Stimulated activated effector memory CD8-positive, alpha-beta T cell treated with anti-CD3 and anti-CD28 coated beads, Interleukin-12 subunit alpha, Interleukin-12 subunit beta, amount 100 ng/mL, for 72 hours (primary cell): ENCODE measurements around the gene FAM110D.

Experiments used
- ATAC-seq: fragments of 150-1000 bp; cut with Tn5 transposase; 2 replicates; pipeline ENCODE4 v1.10.0; 2021
- DNase-seq, 2 donors: peaks; one replicate each; pipeline ENCODE4 v3.0.0; 2021 to 2022; ENCODE audit warnings: low spot score in 2 of 2
- H3K27ac Mint-ChIP-seq: one replicate; pipeline ENCODE4 v1.8.0; 2022; ENCODE audit warnings: mild to moderate bottlenecking, mixed read lengths
- H3K36me3 Mint-ChIP-seq: one replicate; pipeline ENCODE4 v1.8.0; 2022; ENCODE audit warnings: mild to moderate bottlenecking, mixed read lengths
- H3K4me1 Mint-ChIP-seq: one replicate; pipeline ENCODE4 v1.8.0; 2022; ENCODE audit warnings: mixed read lengths
- H3K4me3 Mint-ChIP-seq: one replicate; pipeline ENCODE4 v1.8.0; 2022; ENCODE audit warnings: mild to moderate bottlenecking, mixed read lengths
- H3K9me3 Mint-ChIP-seq: one replicate; pipeline ENCODE4 v1.8.0; 2022; ENCODE audit warnings: mixed read lengths

Gene FAM110D

GRCh38 chr1:26153966-26154532 is 4.8 kb upstream of the FAM110D start:
- DNase-seq (no peak), ATAC-seq (no peak)
- Mint-ChIP-seq H3K9me3 (no peaks in the 10 kb centered on the region), H3K36me3 (no peaks in the 10 kb centered on the region), H3K27ac (no peak overlapping the region), H3K4me3 (no peak overlapping the region), H3K4me1 (no peaks in the 10 kb centered on the region)

DNA sequence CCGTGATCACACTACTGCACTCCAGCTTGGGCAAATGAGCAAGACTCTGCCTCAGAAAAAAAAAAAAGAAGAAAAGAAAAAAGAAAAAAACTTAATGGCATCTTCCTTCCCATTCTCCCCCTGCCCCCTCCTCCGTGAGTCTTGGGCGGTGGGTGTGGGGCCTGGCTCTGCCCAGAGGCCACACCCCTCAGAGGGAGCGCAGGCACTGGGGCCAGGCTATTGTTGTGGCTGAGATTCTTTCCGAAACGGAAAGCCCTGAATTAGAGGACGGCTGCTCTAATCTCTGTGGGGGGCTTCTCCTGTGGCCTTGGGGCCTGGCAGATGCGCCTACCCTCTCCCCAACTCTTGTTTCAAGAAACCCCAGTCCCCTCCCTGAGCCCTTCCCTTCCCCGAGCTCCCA is 4.1 kb upstream of the FAM110D start:
- no peaks in the 10 kb centered on the region for H3K4me1 Mint-ChIP-seq
- no peak overlapping the region for H3K4me3 Mint-ChIP-seq
- no peaks in the 10 kb centered on the region for H3K9me3 Mint-ChIP-seq
- no peak for DNase-seq
- H3K36me3 Mint-ChIP-seq: no peaks in the 10 kb centered on the region
- H3K27ac Mint-ChIP-seq: no peak overlapping the region
- no peak for ATAC-seq

DNA sequence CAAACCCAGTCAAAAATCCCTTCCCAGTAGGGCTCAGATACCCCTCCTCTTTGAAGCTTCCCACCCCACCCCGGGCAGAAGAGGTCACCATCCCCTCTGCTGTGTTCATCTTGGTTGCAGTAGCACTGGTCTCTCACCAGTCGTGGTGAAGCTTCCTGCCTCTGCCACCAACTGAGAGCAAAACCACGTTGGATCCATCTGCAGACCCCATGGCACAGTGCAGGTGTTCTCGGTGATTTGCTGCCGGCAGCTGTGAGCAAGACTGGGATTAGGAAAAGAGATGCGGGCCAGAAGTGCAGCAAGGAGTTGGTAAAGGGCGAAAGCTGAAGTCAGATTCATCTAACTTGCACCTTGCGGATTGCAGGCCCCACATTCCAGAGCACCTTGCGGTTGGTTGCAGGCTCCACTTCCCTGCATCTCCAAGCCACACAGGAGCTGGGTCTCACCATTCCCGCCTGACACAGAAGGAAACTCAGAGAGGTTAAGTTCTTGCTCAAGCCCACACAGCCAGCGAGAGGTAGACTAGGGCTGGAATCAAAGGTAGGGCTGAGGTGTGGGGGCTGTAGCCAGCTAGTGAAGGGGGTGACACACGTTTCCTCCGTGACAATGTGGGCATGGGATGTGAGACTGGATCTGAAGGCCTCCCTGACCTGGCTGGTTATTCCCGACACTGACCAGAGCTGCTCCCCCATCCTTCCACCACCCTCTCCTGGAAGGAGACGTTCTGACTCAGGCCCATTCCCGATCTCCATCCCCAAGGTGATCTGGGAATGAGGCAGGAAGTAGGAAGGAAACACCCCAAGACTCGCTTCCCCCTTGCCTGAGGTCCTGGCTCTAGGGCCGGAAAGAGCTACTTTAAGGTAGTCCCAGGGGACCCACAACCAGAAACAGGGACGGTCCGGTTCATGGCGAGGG is 3.3 kb upstream of the FAM110D start:
- no peaks in the 10 kb centered on the region for H3K4me1 Mint-ChIP-seq
- no peak overlapping the region for H3K27ac Mint-ChIP-seq
- no peaks in the 10 kb centered on the region for H3K9me3 Mint-ChIP-seq
- no peak for ATAC-seq
- H3K4me3 Mint-ChIP-seq: no peak overlapping the region
- no peaks in the 10 kb centered on the region for H3K36me3 Mint-ChIP-seq
- DNase-seq: no peak

DNA sequence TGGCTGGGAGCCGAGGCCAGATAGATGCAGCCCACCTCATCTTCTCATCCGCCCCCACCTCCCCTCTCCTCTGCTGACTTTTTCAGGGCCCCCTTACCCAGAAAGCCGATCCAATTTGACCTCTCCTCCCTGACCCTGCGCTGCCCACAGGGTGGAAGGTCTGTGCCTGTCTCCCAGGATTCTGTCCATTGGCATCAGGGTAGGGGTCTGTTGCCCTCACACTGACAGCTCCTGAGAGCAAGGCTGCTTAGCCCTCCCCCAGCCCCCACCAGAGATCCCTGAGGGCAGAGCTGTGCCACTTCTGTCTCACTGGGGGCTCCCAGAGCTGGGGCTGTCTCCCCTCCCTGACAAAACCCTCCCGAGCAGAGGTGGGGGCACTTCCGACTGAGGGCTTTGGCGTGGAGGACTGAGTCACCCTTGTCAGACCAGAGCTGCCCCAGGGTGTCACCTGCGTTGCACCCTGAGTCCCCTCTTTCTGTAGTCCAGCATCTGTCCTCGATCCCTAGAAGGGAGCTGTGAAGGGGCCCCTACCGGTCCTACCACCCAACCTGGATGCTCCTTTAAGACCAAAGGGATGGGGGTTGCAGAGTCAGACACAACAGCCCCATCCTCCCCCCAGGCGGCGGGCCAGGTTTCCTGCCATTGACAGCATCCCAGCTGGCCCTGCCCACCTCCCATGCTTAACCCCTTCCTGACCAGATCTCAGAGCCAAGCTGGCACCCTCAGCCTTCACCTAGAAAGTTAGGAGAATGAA is 2.4 kb upstream of the FAM110D start:
- no peaks in the 10 kb centered on the region for H3K9me3 Mint-ChIP-seq
- no peak overlapping the region for H3K4me3 Mint-ChIP-seq
- no peaks in the 10 kb centered on the region for H3K4me1 Mint-ChIP-seq
- H3K27ac Mint-ChIP-seq: no peak overlapping the region
- H3K36me3 Mint-ChIP-seq: no peaks in the 10 kb centered on the region
- ATAC-seq (peak; percentile 6), DNase-seq (no peak)

GRCh38 chr1:26158271-26158907 is 490 bp upstream of the FAM110D start:
- Mint-ChIP-seq H3K9me3 (no peaks in the 10 kb centered on the region), H3K4me3 (no peak overlapping the region), H3K27ac (no peak overlapping the region), H3K4me1 (peaks cover 5% of the 10 kb centered on the region), H3K36me3 (no peaks in the 10 kb centered on the region)
- DNase-seq: no peak
- no peak for ATAC-seq

GRCh38 chr1:26159743-26160039 is 812 bp downstream of the FAM110D start:
- Mint-ChIP-seq H3K27ac (no peak overlapping the region), H3K4me1 (peaks cover 8% of the 10 kb centered on the region), H3K4me3 (no peak overlapping the region), H3K36me3 (no peaks in the 10 kb centered on the region), H3K9me3 (no peaks in the 10 kb centered on the region)
- ATAC-seq (no peak), DNase-seq (no peak)

- Mint-ChIP-seq H3K4me3 (peak overlapping the region; percentile 43), H3K4me1 (peaks cover 15% of the 10 kb centered on the region), H3K9me3 (no peaks in the 10 kb centered on the region), H3K27ac (no peak overlapping the region), H3K36me3 (no peaks in the 10 kb centered on the region)
- no peak for ATAC-seq
- no peak for DNase-seq
These were observed 1.9 kb downstream of the FAM110D start for GRCh38 chr1:26160527-26161414.

GRCh38 chr1:26161415-26162219 is 2.7 kb downstream of the FAM110D start:
- H3K27ac Mint-ChIP-seq: no peak overlapping the region
- H3K36me3 Mint-ChIP-seq: no peaks in the 10 kb centered on the region
- ATAC-seq: peak; percentile 50
- H3K4me1 Mint-ChIP-seq: peaks cover 17% of the 10 kb centered on the region
- DNase-seq: no peak
- no peaks in the 10 kb centered on the region for H3K9me3 Mint-ChIP-seq
- H3K4me3 Mint-ChIP-seq: peak overlapping the region; percentile 43

DNA sequence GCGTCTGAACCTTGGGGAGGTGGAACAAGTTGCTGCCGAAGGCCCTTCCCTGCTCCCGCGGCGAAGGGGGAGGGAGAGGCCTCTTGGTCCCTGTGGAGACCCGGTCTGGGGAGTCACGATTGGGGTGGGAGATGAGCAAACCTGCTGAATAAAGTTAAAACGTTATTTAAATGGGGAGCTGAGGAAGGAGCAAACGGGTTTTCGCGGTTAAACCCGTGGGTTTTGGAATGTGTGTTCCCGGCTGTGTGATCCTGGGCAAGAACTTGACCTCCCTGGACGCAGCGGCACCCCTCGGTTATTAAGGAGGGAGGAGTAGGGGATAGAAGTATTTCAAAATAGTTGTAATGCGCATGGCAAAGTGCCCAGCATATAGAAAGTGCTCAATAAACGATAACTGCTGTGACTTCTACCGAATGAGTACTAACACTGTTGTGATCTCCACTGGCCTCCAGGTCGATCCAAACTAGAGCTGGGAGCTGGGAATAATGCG is 3.4 kb downstream of the FAM110D start:
- H3K36me3 Mint-ChIP-seq: no peaks in the 10 kb centered on the region
- H3K4me3 Mint-ChIP-seq: peak overlapping the region; percentile 43
- ATAC-seq (no peak), DNase-seq (no peak)
- H3K27ac Mint-ChIP-seq: no peak overlapping the region
- no peaks in the 10 kb centered on the region for H3K9me3 Mint-ChIP-seq
- H3K4me1 Mint-ChIP-seq: peaks cover 22% of the 10 kb centered on the region

DNA sequence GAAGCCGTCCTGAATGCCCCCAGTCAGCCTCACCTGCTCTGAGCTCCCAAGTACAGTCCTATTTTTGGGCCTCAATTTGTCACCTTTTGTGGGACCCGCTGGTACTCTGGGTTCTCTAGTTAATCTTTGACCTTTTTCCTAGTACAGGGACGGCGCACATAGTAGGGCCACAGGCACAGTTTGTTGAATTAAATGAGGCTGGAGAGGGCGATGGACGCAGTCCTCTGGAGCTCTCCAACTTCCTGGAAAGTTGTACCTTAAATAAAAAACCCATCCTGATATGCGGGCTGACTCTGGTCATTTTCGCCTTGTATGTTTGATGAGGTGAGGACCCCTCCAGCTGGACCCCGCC is 4.8 kb downstream of the FAM110D start:
- Mint-ChIP-seq H3K27ac (no peak overlapping the region), H3K9me3 (no peaks in the 10 kb centered on the region), H3K36me3 (no peaks in the 10 kb centered on the region), H3K4me1 (peaks cover 22% of the 10 kb centered on the region), H3K4me3 (peak overlapping the region; percentile 51)
- DNase-seq: no peak
- ATAC-seq: no peak

- Mint-ChIP-seq H3K27ac (no peak overlapping the region), H3K9me3 (no peaks in the 10 kb centered on the region), H3K36me3 (no peaks in the 10 kb centered on the region), H3K4me1 (peaks cover 22% of the 10 kb centered on the region), H3K4me3 (peak overlapping the region; percentile 51)
- ATAC-seq (peak; percentile 69), DNase-seq (peak; percentile 60 to 81)
These were observed 5.4 kb downstream of the FAM110D start for GRCh38 chr1:26164036-26164860.

GRCh38 chr1:26164861-26165842 is 6.3 kb downstream of the FAM110D start:
- DNase-seq: no peak
- H3K27ac Mint-ChIP-seq: no peak overlapping the region
- H3K9me3 Mint-ChIP-seq: no peaks in the 10 kb centered on the region
- peak overlapping the region; percentile 51 for H3K4me3 Mint-ChIP-seq
- H3K4me1 Mint-ChIP-seq: peaks cover 23% of the 10 kb centered on the region
- ATAC-seq: no peak
- no peaks in the 10 kb centered on the region for H3K36me3 Mint-ChIP-seq
